BLaER1 (cell line): ENCODE data around the gene UAP1L1.

Experiments used
- H3K27ac ChIP-seq: shearing (Covaris generic); formaldehyde crosslinking; 2 replicates; pipeline ENCODE4 v1.8.1; 2022
- H3K27me3 ChIP-seq: shearing (Covaris generic); formaldehyde crosslinking; 2 replicates; pipeline ENCODE4 v1.8.1; 2022
- H3K36me3 ChIP-seq: shearing (Covaris generic); formaldehyde crosslinking; 2 replicates; pipeline ENCODE4 v1.8.1; 2022
- H3K4me1 ChIP-seq: shearing (Covaris generic); formaldehyde crosslinking; 2 replicates; pipeline ENCODE4 v1.8.1; 2022
- H3K4me2 ChIP-seq: shearing (Covaris generic); formaldehyde crosslinking; 2 replicates; pipeline ENCODE4 v1.8.1; 2022
- H3K4me3 ChIP-seq: shearing (Covaris generic); formaldehyde crosslinking; 2 replicates; pipeline ENCODE4 v1.8.1; 2022
- H3K9ac ChIP-seq: shearing (Covaris generic); formaldehyde crosslinking; 2 replicates; pipeline ENCODE4 v1.8.1; 2022
- H3K9me3 ChIP-seq: shearing (Covaris generic); formaldehyde crosslinking; 2 replicates; pipeline ENCODE4 v1.8.1; 2022
- H4K20me1 ChIP-seq: shearing (Covaris generic); formaldehyde crosslinking; 2 replicates; pipeline ENCODE4 v1.8.1; 2022
- Cebpa-rat ChIP-seq: shearing (Covaris generic); IDR thresholded peaks from 2 replicates; pipeline ENCODE4 v1.8.1; 2022

UAP1L1 gene

GRCh38 chr9:137073992-137074399, 3.3 kb upstream of the UAP1L1 start:
- H3K4me3 ChIP-seq: no peak overlapping the region
- no peak overlapping the region for H3K27ac ChIP-seq
- H4K20me1 ChIP-seq: peaks cover 22% of the 10 kb centered on the region
- no peaks in the 10 kb centered on the region for H3K27me3 ChIP-seq
- H3K4me2 ChIP-seq: peak overlapping the region; percentile 82
- no peaks in the 10 kb centered on the region for H3K9me3 ChIP-seq
- TF ChIP-seq Cebpa-rat: no peak
- H3K9ac ChIP-seq: no peak overlapping the region
- H3K36me3 ChIP-seq: 0 out of 2 replicates have a peak, but pooled peaks cover 6% of the 10 kb centered on the region
- peaks cover 64% of the 10 kb centered on the region for H3K4me1 ChIP-seq

GRCh38 chr9:137074657-137075274, 2.6 kb upstream of the UAP1L1 start:
- Histone ChIP-seq H4K20me1 (peaks cover 22% of the 10 kb centered on the region), H3K4me2 (peak overlapping the region; percentile 82), H3K27me3 (no peaks in the 10 kb centered on the region), H3K4me1 (peaks cover 64% of the 10 kb centered on the region), H3K4me3 (no peak overlapping the region), H3K36me3 (peaks cover 12% of the 10 kb centered on the region; the same call in 1 of the 2 replicates), H3K9ac (peak overlapping the region; percentile 29; the same call in 1 of the 2 replicates), H3K27ac (peak overlapping the region; percentile 58), H3K9me3 (no peaks in the 10 kb centered on the region)
- TF ChIP-seq Cebpa-rat: no peak

GRCh38 chr9:137075275-137075775, 2.0 kb upstream of the UAP1L1 start:
- Histone ChIP-seq H3K9ac (no peak overlapping the region), H4K20me1 (peaks cover 23% of the 10 kb centered on the region), H3K4me2 (peak overlapping the region; percentile 82), H3K4me1 (peaks cover 69% of the 10 kb centered on the region), H3K36me3 (peaks cover 16% of the 10 kb centered on the region), H3K27me3 (no peaks in the 10 kb centered on the region), H3K4me3 (no peak overlapping the region), H3K9me3 (no peaks in the 10 kb centered on the region), H3K27ac (peak overlapping the region; percentile 58)
- peak; percentile 86 for TF ChIP-seq Cebpa-rat

GRCh38 chr9:137076636-137077009, 694 bp upstream of the UAP1L1 start:
- Histone ChIP-seq H3K4me3 (no peak overlapping the region; the same call in 1 of the 2 replicates), H3K27ac (no peak overlapping the region), H4K20me1 (peaks cover 36% of the 10 kb centered on the region), H3K27me3 (no peaks in the 10 kb centered on the region), H3K9me3 (no peaks in the 10 kb centered on the region), H3K9ac (no peak overlapping the region), H3K4me1 (peaks cover 68% of the 10 kb centered on the region), H3K36me3 (peaks cover 29% of the 10 kb centered on the region), H3K4me2 (peak overlapping the region; percentile 70)
- no peak for TF ChIP-seq Cebpa-rat

GRCh38 chr9:137077758-137078693, 709 bp downstream of the UAP1L1 start:
- Histone ChIP-seq H3K27ac (peak overlapping the region; percentile 64), H3K4me2 (peak overlapping the region; percentile 97), H3K9me3 (no peaks in the 10 kb centered on the region), H3K9ac (peak overlapping the region; percentile 79), H3K4me1 (peaks cover 80% of the 10 kb centered on the region), H3K27me3 (no peaks in the 10 kb centered on the region), H3K4me3 (peak overlapping the region; percentile 81), H3K36me3 (peaks cover 38% of the 10 kb centered on the region), H4K20me1 (peaks cover 50% of the 10 kb centered on the region)
- TF ChIP-seq Cebpa-rat: no peak

- Histone ChIP-seq H3K4me1 (peaks cover 81% of the 10 kb centered on the region), H3K27ac (no peak overlapping the region), H3K4me2 (peak overlapping the region; percentile 97), H3K36me3 (peaks cover 38% of the 10 kb centered on the region), H3K4me3 (peak overlapping the region; percentile 81), H4K20me1 (peaks cover 58% of the 10 kb centered on the region), H3K27me3 (no peaks in the 10 kb centered on the region), H3K9me3 (no peaks in the 10 kb centered on the region), H3K9ac (peak overlapping the region; percentile 79)
- TF ChIP-seq Cebpa-rat: no peak
These were observed 1.5 kb downstream of the UAP1L1 start for GRCh38 chr9:137078701-137079400.

- H3K4me1 ChIP-seq: peaks cover 81% of the 10 kb centered on the region
- H4K20me1 ChIP-seq: peaks cover 64% of the 10 kb centered on the region
- no peaks in the 10 kb centered on the region for H3K27me3 ChIP-seq
- TF ChIP-seq Cebpa-rat: no peak
- no peak overlapping the region; the same call in 1 of the 2 replicates for H3K4me3 ChIP-seq
- H3K36me3 ChIP-seq: peaks cover 38% of the 10 kb centered on the region
- peak overlapping the region; percentile 97 for H3K4me2 ChIP-seq
- peak overlapping the region; percentile 28; the same call in 1 of the 2 replicates for H3K9ac ChIP-seq
- no peak overlapping the region for H3K27ac ChIP-seq
- H3K9me3 ChIP-seq: no peaks in the 10 kb centered on the region
These were observed 2.1 kb downstream of the UAP1L1 start for GRCh38 chr9:137079401-137079787.

GRCh38 chr9:137080260-137081122, 3.2 kb downstream of the UAP1L1 start:
- Histone ChIP-seq H3K9ac (peak overlapping the region; percentile 28; the same call in 1 of the 2 replicates), H3K4me2 (peak overlapping the region; percentile 97)

More at GRCh38 chr9:137080260-137081122, 3.2 kb downstream of the UAP1L1 start:
- H4K20me1 ChIP-seq: peaks cover 67% of the 10 kb centered on the region
- H3K9me3 ChIP-seq: no peaks in the 10 kb centered on the region
- peaks cover 38% of the 10 kb centered on the region for H3K36me3 ChIP-seq
- H3K4me1 ChIP-seq: peaks cover 81% of the 10 kb centered on the region
- no peak for TF ChIP-seq Cebpa-rat
- peak overlapping the region; percentile 25; the same call in 1 of the 2 replicates for H3K4me3 ChIP-seq
- H3K27me3 ChIP-seq: no peaks in the 10 kb centered on the region
- no peak overlapping the region; the same call in 1 of the 2 replicates for H3K27ac ChIP-seq
